Measurements from ENCODE around the gene CBARP.
"Not testable (repeated sequence)": the region's sequence is repeated elsewhere in the genome, so short reads cannot be mapped to it uniquely, and the experiment has no call there.

The CBARP gene

DNA sequence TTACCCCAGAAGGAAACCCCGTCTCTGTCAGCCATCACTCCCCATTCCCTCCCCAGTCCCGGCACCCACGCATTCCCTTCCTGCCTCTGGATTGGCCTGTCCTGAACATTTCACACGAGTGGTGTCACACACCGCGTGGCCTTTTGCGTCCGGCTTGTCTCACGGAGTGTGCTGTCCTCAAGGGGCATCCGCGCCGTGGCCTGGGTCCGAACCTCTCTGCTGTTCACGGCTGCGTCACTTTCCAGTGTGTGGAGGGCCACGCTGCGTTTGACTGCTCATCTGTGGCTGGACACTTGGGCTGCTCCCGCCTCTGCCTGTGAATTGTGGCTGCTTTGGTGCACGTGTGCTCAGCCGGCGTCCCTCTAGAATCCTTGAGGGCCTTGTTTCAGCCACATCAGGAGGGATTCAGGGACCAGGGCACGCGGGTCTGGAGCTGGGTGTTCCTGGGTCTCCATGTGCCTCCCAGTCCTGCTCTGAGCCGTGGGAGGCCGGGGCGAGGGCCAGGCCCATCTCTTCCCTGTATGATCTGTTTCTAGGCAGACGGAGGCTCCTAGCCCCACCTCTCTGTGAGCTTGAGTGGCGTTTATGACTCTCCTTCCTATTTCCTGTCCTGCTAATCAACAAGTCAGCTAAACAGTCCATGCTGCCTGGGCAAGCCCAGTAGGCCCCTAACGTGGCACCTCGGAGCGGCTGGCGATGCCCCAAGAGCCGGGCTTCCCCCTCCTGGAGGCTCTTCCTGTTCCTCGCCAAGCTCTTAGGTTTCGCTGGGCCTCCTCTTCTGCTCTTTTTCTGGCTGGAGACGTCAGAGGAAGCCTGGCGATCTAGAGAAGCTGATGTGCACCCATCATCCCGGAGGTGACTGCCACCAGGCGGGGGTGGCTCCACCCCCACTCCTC lies 24.2 kb downstream of the CBARP start:
- DNase-seq (ENCODE audit: low spot score), result no peak

DNA sequence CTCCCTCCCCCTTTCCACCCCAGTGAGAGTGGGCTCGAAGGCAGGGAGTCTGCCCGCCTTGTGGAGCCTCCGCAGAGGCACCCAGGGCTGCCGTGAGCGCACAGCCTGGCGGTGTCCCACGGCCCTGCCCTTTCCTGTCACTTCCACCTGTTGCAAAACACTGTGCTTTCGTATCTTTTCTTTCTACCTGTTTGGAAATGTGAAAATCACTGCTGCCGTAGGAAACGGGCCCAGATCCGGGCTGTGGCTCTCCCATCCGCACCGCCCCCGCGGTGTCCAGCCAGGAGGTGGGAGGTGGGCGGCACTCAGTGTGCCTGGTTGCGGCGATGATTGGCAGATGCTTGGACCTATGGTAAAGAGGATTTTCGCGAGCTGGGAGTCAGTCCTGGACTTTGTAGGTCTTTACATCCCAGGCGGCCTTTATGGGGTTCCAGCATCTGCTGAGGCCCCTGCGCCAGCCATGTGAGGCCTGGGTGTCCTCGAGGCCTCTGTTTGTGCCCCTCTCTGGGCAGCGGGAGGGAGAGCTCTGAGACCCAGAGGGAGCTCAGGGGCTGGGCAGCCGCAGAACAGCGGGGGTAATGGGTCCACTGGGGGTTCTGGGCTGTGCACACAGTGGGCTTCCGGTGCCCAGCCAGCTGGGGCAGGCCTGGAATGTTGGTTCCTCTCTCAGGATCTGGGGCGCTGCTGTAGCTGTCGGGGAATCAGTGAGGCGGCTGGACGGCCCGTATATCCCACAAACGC lies 26.1 kb downstream of the CBARP start:
- no peak for DNase-seq (ENCODE audit: low spot score)

DNA sequence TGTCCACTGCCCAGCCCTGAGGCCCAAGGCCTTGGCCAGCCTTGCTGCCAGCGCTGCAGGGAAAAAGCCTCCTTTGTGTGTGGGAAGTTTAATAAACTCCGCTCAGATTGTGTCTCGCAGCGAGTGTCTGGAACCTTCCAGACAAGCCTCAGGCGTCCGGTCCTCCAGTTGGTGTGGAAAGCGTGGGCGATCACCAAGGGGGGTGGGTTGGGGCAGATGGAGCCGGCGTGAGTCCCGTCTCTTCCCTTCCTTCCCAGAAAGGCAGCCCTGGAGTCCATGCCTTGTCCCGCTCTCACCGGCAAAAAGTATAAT lies 27.6 kb downstream of the CBARP start:
- DNase-seq (ENCODE audit: low spot score), result no peak

DNA sequence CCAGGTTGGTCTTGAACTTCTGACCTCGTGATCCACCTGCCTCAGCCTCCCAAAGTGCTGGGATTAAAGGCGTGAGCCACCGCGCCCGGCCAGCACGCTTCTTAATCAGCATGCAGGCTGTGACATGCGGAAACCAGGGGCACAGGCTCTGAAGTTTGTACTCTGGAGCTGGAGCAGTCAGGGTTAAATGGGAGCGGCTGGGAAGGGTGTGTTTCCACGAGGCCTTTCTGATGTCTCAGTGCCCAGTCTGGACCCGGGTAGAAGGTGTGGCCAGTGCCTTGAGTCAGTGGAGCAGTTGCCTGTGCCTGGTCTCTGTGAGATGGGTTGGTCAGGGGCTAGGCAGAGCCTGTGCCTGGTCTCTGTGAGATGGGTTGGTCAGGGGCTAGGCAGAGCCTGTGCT lies 29.0 kb downstream of the CBARP start:
- DNase-seq (ENCODE audit: low spot score), result not testable (repeated sequence)

DNA sequence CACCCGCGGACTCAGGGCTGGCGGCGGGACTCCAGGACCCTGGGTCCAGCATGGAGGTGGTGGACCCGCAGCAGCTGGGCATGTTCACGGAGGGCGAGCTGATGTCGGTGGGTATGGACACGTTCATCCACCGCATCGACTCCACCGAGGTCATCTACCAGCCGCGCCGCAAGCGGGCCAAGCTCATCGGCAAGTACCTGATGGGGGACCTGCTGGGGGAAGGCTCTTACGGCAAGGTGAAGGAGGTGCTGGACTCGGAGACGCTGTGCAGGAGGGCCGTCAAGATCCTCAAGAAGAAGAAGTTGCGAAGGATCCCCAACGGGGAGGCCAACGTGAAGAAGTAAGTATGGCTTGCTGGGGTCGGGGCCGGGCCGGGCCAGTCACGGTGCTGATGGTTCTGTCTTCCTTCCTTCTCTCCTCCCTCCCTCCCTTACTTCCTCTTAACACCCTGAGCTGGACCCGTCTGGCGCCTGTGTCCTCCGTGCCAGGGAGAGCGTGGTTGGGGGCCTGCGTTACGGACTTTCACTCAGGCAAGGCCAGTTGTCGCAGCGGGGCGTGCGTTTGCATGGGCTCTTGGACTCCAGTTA lies 30.8 kb downstream of the CBARP start:
- no peak for DNase-seq (ENCODE audit: low spot score)

DNA sequence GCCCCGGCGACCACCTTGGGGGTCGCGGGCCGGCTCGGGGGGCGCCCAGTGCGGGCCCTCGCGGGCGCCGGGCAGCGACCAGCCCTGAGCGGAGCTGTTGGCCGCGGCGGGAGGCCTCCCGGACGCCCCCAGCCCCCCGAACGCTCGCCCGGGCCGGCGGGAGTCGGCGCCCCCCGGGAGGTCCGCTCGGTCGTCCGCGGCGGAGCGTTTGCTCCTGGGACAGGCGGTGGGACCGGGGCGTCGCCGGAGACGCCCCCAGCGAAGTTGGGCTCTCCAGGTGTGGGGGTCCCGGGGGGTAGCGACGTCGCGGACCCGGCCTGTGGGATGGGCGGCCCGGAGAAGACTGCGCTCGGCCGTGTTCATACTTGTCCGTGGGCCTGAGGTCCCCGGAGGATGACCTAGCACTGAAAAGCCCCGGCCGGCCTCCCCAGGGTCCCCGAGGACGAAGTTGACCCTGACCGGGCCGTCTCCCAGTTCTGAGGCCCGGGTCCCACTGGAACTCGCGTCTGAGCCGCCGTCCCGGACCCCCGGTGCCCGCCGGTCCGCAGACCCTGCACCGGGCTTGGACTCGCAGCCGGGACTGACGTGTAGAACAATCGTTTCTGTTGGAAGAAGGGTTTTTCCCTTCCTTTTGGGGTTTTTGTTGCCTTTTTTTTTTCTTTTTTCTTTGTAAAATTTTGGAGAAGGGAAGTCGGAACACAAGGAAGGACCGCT lies 31.5 kb downstream of the CBARP start:
- no peak for DNase-seq (ENCODE audit: low spot score)

DNA sequence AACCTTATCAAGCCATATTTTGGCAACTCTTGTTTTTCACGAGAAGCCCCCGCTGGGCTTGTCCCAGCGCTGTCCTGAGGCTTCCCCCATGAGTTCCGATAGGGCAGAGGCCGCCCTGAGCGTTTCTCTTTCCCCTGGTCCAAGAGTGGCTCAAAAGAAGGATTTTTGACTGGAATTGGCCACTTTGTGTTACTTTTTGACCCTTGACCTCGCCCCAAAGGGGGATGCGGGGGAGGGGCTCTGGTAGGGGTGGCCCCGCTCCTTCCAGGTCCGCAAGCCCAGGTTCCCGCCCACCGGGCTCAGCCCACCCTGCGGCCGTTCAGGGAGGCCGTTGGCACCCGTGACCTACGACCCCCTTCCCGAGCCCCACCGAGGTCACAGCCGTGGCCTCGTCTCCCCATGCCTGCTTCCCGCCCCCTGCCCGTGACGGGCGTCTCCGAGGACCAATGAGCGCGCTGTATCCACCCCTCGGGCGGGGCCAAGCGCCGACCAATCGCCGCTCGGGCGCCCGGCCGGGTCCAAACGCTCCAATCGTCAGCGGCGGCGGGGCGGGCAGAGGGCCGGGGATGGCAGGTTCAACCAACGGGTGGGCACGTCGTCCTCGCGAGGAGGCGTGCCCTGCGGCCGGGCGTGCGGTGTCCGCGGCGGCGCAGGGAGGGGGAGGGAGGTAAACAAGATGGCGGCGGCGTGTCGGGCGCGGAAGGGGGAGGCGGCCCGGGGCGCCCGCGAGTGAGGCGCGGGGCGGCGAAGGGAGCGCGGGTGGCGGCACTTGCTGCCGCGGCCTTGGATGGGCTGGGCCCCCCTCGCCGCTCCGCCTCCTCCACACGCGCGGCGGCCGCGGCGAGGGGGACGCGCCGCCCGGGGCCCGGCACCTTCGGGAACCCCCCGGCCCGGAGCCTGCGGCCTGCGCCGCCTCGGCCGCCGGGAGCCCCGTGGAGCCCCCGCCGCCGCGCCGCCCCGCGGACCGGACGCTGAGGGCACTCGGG lies 32.4 kb downstream of the CBARP start, which contains the start of gene STK11:
STK11 (plus strand) TSS at position 665 of the 986 bp plus-strand sequence. CDS start 1,136 bp downstream, outside the sequence.
- peak; percentile 100 for DNase-seq (ENCODE audit: low spot score)

DNA sequence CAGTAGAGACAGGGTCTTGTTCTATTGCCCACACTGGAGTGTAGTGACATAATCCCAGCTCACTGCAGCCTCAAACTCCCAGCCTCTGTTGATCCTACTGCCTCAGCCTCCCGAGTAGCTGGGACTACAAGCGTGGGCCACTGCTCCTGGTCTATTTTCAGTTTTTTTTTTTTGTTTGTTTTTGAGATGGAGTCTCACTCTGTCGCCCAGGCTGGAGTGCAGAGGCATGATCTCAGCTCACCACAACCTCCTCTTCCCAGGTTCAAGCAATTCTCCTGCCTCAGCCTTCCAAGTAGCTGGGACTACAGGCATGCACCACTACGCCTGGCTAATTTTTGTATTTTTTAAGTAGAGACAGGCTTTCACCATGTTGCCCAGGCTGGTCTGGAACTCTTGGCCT lies 37.2 kb downstream of the CBARP start:
- not testable (repeated sequence) for DNase-seq (ENCODE audit: low spot score)

DNA sequence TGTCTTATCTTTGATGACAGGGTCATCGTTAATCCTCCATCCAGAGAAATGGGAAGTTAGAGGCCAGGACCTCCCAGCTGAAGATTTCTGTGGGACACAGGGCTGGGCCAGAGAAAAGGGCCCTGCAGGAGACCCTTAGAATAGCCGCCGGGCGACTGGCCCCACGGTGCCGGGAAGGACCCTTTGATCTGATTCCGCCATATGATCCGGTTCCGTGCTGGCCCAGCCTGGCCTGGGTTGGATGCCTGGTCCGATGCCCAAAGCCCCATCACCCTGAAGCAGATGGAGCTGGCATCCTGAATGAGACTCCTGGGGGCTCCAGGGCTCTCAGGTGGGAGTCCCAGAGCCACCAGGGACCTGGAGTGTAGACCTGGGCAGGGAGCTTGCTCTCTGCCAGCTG lies 38.3 kb downstream of the CBARP start:
- DNase-seq (ENCODE audit: low spot score), result no peak

DNA sequence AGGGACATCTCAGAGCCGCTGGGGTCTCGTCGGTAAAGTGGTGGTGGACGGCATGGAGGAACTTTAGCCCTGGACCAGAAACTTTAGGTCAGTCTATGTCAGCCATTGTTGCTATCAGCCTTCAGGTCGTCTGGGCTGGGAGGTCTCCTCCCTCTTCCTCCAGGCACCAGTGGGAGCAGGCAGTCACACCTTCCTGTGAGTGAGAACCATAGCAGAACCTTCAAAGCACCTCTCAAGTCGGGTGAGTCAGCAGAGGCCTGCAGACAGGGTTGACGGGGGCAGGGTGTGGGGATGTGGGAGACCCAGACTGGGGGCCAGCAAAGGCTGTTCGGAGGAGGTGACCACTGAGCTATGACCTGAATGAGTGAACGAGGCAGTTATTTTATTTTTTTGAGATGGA lies 48.4 kb downstream of the CBARP start:
- DNase-seq (ENCODE audit: low spot score), result no peak

DNA sequence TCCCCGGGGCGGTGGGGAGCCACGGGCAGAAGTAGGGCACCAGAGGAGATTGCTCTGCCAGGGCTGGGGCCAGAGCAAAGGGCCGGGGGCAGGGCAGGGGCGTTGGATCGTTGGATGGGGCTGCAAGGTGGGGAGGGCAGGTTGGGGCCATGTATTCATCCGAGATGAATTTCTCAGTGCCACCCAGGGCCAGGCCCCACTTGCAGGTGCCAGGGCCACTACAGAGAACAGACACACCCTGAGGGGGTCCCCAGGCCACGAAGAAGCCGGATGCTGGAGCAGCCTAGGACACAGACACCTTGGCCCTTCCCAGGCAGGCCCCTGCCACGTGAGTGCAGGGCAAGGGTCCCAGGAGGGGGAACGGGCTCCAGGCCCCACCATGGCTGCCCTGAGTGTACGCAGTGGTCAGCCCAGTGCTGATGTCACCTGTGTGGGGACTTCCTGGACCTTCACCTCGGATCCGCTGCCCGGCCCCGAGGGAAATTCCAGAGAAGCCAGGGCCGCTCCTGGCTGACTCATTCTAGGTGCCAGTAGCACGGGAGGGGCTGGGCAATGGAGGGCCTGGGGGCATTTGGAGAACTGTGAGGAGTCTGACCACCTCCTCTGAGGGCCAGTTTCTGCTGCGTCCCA lies 54.1 kb downstream of the CBARP start:
- no peak for DNase-seq (ENCODE audit: low spot score)

DNA sequence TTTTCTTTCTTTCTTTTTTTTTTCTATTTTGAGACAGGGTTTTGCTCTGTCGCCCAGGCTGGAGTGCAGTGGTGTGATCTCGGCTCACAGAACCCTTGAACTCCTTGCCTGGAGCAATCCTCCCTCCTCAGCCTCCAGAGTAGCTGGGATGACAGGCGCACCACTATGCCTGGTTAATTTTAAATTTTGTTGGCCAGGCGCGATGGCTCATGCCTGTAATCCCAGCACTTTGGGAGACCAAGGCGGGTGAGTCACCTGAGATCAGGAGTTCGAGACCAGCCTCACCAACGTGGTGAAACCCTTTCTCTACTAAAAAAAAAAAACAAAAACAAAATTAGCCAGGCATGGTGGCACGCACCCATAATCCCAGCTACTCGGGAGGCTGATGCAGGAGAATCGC lies 55.1 kb downstream of the CBARP start:
- no peak for DNase-seq (ENCODE audit: low spot score)

DNA sequence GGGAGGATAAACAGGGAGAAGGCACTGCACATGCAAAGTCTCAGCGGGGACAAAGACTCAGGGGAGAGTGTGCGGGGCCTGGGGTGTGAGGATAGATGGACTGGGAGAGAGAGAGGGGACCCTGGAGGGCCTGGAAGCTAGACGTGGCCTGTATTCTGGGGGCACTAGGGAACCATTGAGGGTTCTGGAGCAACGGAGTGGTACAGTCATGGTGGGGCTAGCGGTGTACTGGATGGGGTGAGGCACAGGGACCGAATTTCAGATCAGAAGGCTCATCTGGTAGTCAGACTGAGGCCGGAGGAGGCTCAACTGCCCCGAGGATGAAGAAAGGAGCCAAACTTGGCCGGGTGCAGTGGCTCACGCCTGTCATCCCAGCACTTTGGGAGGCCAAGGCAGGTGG lies 55.7 kb downstream of the CBARP start:
- no peak for DNase-seq (ENCODE audit: low spot score)

DNA sequence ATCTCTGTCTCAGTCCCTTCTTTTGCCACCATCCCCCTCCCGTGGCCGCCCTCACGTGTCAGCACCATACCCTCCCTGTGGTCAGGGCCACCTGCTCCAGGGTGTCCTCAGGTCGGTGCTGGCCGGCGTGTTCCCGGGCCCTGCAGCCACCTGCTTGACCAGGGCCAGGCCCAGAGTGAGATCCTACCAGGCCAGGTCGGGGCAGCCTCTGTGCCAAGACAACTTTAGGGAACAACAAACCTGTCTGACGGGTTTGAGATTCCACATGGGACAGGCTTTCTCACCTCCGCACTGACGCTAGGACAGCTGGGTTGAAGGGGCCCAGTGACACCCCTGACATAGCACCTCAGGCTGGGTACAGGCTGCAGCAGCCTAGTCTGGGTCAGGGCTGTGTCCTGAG lies 56.2 kb downstream of the CBARP start:
- no peak for DNase-seq (ENCODE audit: low spot score)
